ENCODE measurements around the gene ASB7. TPM values are rescaled to one million over a fixed set of nuclear protein-coding genes. Genes with fewer than 3 reads are reported as not detected.

The ASB7 gene
- total and polyA plus RNA-seq, 2 experiments from 2014 or later = 4.1 to 13.9 TPM

DNA sequence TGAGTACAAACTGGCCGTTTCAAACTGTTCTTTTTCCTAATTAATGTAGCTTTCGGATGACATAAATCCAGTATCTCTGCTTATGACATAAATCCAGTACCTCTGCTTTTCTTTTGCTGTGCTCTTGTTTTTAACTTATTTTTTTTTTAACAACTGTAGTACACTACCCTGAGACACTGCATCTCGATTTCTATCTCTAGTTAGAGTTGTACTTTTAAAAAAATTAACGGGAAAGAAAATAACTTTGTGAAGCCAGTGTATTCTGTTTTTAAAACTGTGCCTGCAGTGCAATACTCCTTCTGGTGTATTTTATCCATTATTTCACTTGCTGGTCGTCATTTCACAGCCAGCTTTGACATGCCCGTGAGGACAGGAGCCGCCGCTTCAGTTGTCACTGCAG is 46.6 kb downstream of the ASB7 start:
- peaks cover 12% of the 10 kb centered on the region; the same call in 2 of the 3 replicates for H3K4me1 Mint-ChIP-seq
- no peaks in the 10 kb centered on the region for H3K36me3 ChIP-seq (ENCODE audit: insufficient read depth)
- no peak overlapping the region for H2AFZ ChIP-seq
- no peaks in the 10 kb centered on the region for H3K9me3 Mint-ChIP-seq
- H3K27ac ChIP-seq (ENCODE audit: low read depth) = no peak overlapping the region
- ATAC-seq (no peak), DNase-seq (ENCODE audit: low spot score) (no peak)
- H3K27me3 ChIP-seq (ENCODE audit: insufficient read depth) = no peaks in the 10 kb centered on the region
- no peak for TF ChIP-seq ZNF114 (CRISPR knock-in tag; IDR thresholded peaks at IDR 0.05)
- peaks cover 13% of the 10 kb centered on the region for H3K79me2 ChIP-seq (replicated peaks; ENCODE audit: insufficient read depth)
- H3K4me3 Mint-ChIP-seq = no peak overlapping the region
- H3K27me3 Mint-ChIP-seq (ENCODE audit: insufficient read depth, low read depth, poor library complexity) = no peaks in the 10 kb centered on the region
- no peaks in the 10 kb centered on the region for H3F3A ChIP-seq (replicated peaks; ENCODE audit: low read depth)
- H3K4me3 ChIP-seq = no peak overlapping the region
- no peak overlapping the region for H3K4me2 ChIP-seq
- H3K27ac Mint-ChIP-seq = no peak overlapping the region
- H3K9me2 ChIP-seq (ENCODE audit: insufficient read depth) = no peaks in the 10 kb centered on the region
- no peaks in the 10 kb centered on the region for H3K4me1 ChIP-seq (ENCODE audit: insufficient read depth)
- no peaks in the 10 kb centered on the region for H3K36me3 Mint-ChIP-seq (ENCODE audit: low read depth)
- no peaks in the 10 kb centered on the region; the same call in 1 of the 2 replicates for H4K20me1 ChIP-seq (replicated peaks; ENCODE audit: insufficient read depth)

DNA sequence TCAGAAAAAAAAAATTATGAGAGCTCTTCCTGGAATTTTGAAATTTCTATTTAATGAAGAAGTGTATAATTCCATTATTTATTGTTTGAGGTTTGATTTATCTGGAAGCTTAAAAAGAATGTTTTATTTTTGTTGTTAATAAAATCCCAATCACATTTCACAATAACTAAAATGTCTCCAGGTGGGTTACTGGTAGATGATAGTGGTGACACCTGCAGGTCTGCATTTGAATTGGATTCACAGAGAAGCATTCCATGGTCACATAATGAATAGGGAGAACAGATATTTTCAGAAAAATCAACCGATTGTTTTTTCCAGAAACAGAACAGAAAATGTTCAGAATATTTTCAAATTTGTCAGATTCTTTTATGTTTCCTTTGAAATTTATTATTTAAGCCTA is 48.3 kb downstream of the ASB7 start:
- Histone ChIP-seq H3F3A (replicated peaks; ENCODE audit: low read depth) (no peaks in the 10 kb centered on the region), H3K4me2 (no peak overlapping the region), H3K36me3 (ENCODE audit: insufficient read depth) (no peaks in the 10 kb centered on the region), H3K27me3 (ENCODE audit: insufficient read depth) (no peaks in the 10 kb centered on the region), H3K79me2 (replicated peaks; ENCODE audit: insufficient read depth) (peaks cover 5% of the 10 kb centered on the region; the same call in 1 of the 2 replicates), H3K27ac (ENCODE audit: low read depth) (no peak overlapping the region), H4K20me1 (replicated peaks; ENCODE audit: insufficient read depth) (no peaks in the 10 kb centered on the region; the same call in 1 of the 2 replicates), H2AFZ (no peak overlapping the region), H3K4me3 (no peak overlapping the region), H3K4me1 (ENCODE audit: insufficient read depth) (no peaks in the 10 kb centered on the region), H3K9me2 (ENCODE audit: insufficient read depth) (no peaks in the 10 kb centered on the region)
- DNase-seq (ENCODE audit: low spot score) (peak; percentile 46), ATAC-seq (peak; percentile 65)
- Mint-ChIP-seq H3K9me3 (no peaks in the 10 kb centered on the region), H3K27me3 (ENCODE audit: insufficient read depth, low read depth, poor library complexity) (peaks cover 4% of the 10 kb centered on the region), H3K4me3 (no peak overlapping the region), H3K36me3 (ENCODE audit: low read depth) (no peaks in the 10 kb centered on the region), H3K27ac (0 out of 2 replicates have a peak overlapping the region, but pooled peaks have one; percentile 82), H3K4me1 (peaks cover 12% of the 10 kb centered on the region; the same call in 2 of the 3 replicates)
- TF ChIP-seq, protein P1, sequence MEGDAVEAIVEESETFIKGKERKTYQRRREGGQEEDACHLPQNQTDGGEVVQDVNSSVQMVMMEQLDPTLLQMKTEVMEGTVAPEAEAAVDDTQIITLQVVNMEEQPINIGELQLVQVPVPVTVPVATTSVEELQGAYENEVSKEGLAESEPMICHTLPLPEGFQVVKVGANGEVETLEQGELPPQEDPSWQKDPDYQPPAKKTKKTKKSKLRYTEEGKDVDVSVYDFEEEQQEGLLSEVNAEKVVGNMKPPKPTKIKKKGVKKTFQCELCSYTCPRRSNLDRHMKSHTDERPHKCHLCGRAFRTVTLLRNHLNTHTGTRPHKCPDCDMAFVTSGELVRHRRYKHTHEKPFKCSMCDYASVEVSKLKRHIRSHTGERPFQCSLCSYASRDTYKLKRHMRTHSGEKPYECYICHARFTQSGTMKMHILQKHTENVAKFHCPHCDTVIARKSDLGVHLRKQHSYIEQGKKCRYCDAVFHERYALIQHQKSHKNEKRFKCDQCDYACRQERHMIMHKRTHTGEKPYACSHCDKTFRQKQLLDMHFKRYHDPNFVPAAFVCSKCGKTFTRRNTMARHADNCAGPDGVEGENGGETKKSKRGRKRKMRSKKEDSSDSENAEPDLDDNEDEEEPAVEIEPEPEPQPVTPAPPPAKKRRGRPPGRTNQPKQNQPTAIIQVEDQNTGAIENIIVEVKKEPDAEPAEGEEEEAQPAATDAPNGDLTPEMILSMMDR (conservative IDR thresholded peaks at IDR 0.05; ENCODE audit: low read depth in 2 of 2) = peak; percentile 48 to 55
- TF ChIP-seq, protein P2, sequence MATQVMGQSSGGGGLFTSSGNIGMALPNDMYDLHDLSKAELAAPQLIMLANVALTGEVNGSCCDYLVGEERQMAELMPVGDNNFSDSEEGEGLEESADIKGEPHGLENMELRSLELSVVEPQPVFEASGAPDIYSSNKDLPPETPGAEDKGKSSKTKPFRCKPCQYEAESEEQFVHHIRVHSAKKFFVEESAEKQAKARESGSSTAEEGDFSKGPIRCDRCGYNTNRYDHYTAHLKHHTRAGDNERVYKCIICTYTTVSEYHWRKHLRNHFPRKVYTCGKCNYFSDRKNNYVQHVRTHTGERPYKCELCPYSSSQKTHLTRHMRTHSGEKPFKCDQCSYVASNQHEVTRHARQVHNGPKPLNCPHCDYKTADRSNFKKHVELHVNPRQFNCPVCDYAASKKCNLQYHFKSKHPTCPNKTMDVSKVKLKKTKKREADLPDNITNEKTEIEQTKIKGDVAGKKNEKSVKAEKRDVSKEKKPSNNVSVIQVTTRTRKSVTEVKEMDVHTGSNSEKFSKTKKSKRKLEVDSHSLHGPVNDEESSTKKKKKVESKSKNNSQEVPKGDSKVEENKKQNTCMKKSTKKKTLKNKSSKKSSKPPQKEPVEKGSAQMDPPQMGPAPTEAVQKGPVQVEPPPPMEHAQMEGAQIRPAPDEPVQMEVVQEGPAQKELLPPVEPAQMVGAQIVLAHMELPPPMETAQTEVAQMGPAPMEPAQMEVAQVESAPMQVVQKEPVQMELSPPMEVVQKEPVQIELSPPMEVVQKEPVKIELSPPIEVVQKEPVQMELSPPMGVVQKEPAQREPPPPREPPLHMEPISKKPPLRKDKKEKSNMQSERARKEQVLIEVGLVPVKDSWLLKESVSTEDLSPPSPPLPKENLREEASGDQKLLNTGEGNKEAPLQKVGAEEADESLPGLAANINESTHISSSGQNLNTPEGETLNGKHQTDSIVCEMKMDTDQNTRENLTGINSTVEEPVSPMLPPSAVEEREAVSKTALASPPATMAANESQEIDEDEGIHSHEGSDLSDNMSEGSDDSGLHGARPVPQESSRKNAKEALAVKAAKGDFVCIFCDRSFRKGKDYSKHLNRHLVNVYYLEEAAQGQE (IDR thresholded peaks at IDR 0.05; ENCODE audit: unreplicated experiment) = no peak
- TF ChIP-seq EZH2phosphoT487 (IDR thresholded peaks at IDR 0.05; ENCODE audit: unreplicated experiment) = no peak

All from GM23338 (cell line).